Tibial artery (tissue), 4 donors: Measurements from ENCODE around the gene DLX3.

ENCODE experiments used
- DNase-seq, 2 donors: peaks; one replicate each; pipeline ENCODE4 v3.0.0-alpha.2; 2019
- H3K27ac ChIP-seq, 2 donors: fragments of 200-600 bp; sonication (generic) in 1 of 2; 1 replicate in 1 of 2; 2 replicates in 1 of 2; pipeline ENCODE4 v1.5.1; 2018 to 2019; ENCODE audit warnings: mild to moderate bottlenecking in 1 of 2
- H3K27me3 ChIP-seq, 2 donors: fragments of 200-600 bp; sonication (generic) in 1 of 2; one replicate each; pipeline versions ENCODE4 v1.5.1 to v1.6.0; 2016 to 2019
- H3K36me3 ChIP-seq, 3 donors: fragments of 200-600 bp; sonication (generic) in 2 of 3; one replicate each; pipeline ENCODE4 v1.5.1; 2016 to 2019; ENCODE audit warnings: mild to moderate bottlenecking in 2 of 3
- H3K4me1 ChIP-seq, 4 donors: fragments of 200-600 bp; sonication (generic) in 2 of 4; 1 replicate in 3 of 4; 2 replicates in 1 of 4; pipeline ENCODE4 v1.5.1; 2016 to 2019
- H3K4me3 ChIP-seq, 2 donors: fragments of 200-600 bp; sonication (generic) in 1 of 2; 1 replicate in 1 of 2; 2 replicates in 1 of 2; pipeline ENCODE4 v1.5.1; 2018 to 2019; ENCODE audit warnings: mild to moderate bottlenecking in 2 of 2
- H3K9me3 ChIP-seq, 3 donors: fragments of 200-600 bp; sonication (generic) in 1 of 3; one replicate each; pipeline ENCODE4 v1.5.1; 2016 to 2019
- CTCF ChIP-seq, 2 experiments: fragments of 200-600 bp in 1 of 2; fragments of 450-650 bp in 1 of 2; IDR thresholded peaks; one replicate each; pipeline ENCODE4 v1.5.1; 2017 to 2019; ENCODE audit warnings: antibody characterized with exemption in 2 of 2, mild to moderate bottlenecking in 1 of 2, moderate library complexity in 1 of 2
- intact Hi-C: fragments of 100-400 bp; cut with DNase I; formaldehyde crosslinking; loops from one replicate; pipeline ENCODE4 v1.15.0; 2023; ENCODE audit warnings: low total_unique reads

The DLX3 gene

GRCh38 chr17:49992933-49993422 lies 2.0 kb downstream of the DLX3 start:
- peaks cover 4 to 71% of the 10 kb centered on the region in 2 donors for H3K27me3 ChIP-seq
- no peak overlapping the region for H3K27ac ChIP-seq
- TF ChIP-seq CTCF (IDR thresholded peaks at IDR 0.05) = no peak
- H3K36me3 ChIP-seq = no peaks in the 10 kb centered on the region
- DNase-seq = peak in 1 of 2 donors; percentile 57
- H3K9me3 ChIP-seq = no peaks in the 10 kb centered on the region
- peak overlapping the region; percentile 49 to 58 for H3K4me3 ChIP-seq
- intact Hi-C loops = loop anchor here (10.0 kb wide), 1 partner anchor 428 kb away; no protein-coding TSS in a partner anchor
- peaks cover 0 to 47% (median 36%) of the 10 kb centered on the region in 4 donors for H3K4me1 ChIP-seq

- peaks cover 0 to 53% (median 41%) of the 10 kb centered on the region in 4 donors for H3K4me1 ChIP-seq
- peak in 1 of 2 donors; percentile 55 for DNase-seq
- intact Hi-C loops = loop anchor here (10.0 kb wide), 1 partner anchor 428 kb away; no protein-coding TSS in a partner anchor
Measured at GRCh38 chr17:49992191-49992932, 2.7 kb downstream of the DLX3 start.

GRCh38 chr17:49991409-49991808 lies 3.6 kb downstream of the DLX3 start:
- no peak overlapping the region for H3K4me3 ChIP-seq
- H3K9me3 ChIP-seq = no peaks in the 10 kb centered on the region
- TF ChIP-seq CTCF (IDR thresholded peaks at IDR 0.05) = no peak
- no peaks in the 10 kb centered on the region for H3K36me3 ChIP-seq
- peaks cover 4 to 69% of the 10 kb centered on the region in 2 donors for H3K27me3 ChIP-seq
- H3K4me1 ChIP-seq = peaks cover 0 to 46% (median 34%) of the 10 kb centered on the region in 4 donors
- DNase-seq = peak in 1 of 2 donors; percentile 60
- intact Hi-C loops = loop anchor here (10.0 kb wide), 1 partner anchor 427 kb away; no protein-coding TSS in a partner anchor
- no peak overlapping the region for H3K27ac ChIP-seq

More at GRCh38 chr17:49992191-49992932, 2.7 kb downstream of the DLX3 start:
- H3K27me3 ChIP-seq = peaks cover 4 to 69% of the 10 kb centered on the region in 2 donors
- peak overlapping the region in 1 of 2 donors; percentile 58 for H3K4me3 ChIP-seq
- H3K36me3 ChIP-seq = no peaks in the 10 kb centered on the region
- H3K9me3 ChIP-seq = no peaks in the 10 kb centered on the region
- no peak overlapping the region for H3K27ac ChIP-seq
- no peak for TF ChIP-seq CTCF (IDR thresholded peaks at IDR 0.05)

GRCh38 chr17:49990921-49991320 lies 4.1 kb downstream of the DLX3 start:
- intact Hi-C loops = loop anchor here (10.0 kb wide), 1 partner anchor 426 kb away; no protein-coding TSS in a partner anchor
- Histone ChIP-seq H3K27me3 (peaks cover 4 to 69% of the 10 kb centered on the region in 2 donors), H3K4me1 (peaks cover 0 to 41% (median 33%) of the 10 kb centered on the region in 4 donors), H3K27ac (no peak overlapping the region), H3K4me3 (no peak overlapping the region), H3K36me3 (no peaks in the 10 kb centered on the region), H3K9me3 (no peaks in the 10 kb centered on the region)
- DNase-seq = peak in 1 of 2 donors; percentile 43
- no peak for TF ChIP-seq CTCF (IDR thresholded peaks at IDR 0.05)

- peaks cover 4 to 71% of the 10 kb centered on the region in 2 donors for H3K27me3 ChIP-seq
- no peaks in the 10 kb centered on the region for H3K36me3 ChIP-seq
- H3K4me3 ChIP-seq = no peak overlapping the region
- no peak for TF ChIP-seq CTCF (IDR thresholded peaks at IDR 0.05)
- DNase-seq = peak in 1 of 2 donors; percentile 6
- no peaks in the 10 kb centered on the region for H3K9me3 ChIP-seq
- intact Hi-C loops = loop anchor here (10.0 kb wide), 1 partner anchor 426 kb away; no protein-coding TSS in a partner anchor
- no peak overlapping the region for H3K27ac ChIP-seq
- peaks cover 0 to 44% (median 33%) of the 10 kb centered on the region in 4 donors for H3K4me1 ChIP-seq
Measured at GRCh38 chr17:49990331-49990730, 4.7 kb downstream of the DLX3 start.
